GM21717 (cell line): Measurements from ENCODE around the gene RPP25L.
"Not testable (repeated sequence)": the region's sequence is repeated elsewhere in the genome, so short reads cannot be mapped to it uniquely, and the experiment has no call there.

Experiments
- ATAC-seq: cut with Tn5 transposase; IDR thresholded peaks from one replicate; pipeline ENCODE4 v1.9.1; 2021; ENCODE audit warnings: mild to moderate bottlenecking, moderate library complexity; ENCODE audit not compliant: unreplicated experiment

Gene RPP25L, protein sequence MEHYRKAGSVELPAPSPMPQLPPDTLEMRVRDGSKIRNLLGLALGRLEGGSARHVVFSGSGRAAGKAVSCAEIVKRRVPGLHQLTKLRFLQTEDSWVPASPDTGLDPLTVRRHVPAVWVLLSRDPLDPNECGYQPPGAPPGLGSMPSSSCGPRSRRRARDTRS

DNA sequence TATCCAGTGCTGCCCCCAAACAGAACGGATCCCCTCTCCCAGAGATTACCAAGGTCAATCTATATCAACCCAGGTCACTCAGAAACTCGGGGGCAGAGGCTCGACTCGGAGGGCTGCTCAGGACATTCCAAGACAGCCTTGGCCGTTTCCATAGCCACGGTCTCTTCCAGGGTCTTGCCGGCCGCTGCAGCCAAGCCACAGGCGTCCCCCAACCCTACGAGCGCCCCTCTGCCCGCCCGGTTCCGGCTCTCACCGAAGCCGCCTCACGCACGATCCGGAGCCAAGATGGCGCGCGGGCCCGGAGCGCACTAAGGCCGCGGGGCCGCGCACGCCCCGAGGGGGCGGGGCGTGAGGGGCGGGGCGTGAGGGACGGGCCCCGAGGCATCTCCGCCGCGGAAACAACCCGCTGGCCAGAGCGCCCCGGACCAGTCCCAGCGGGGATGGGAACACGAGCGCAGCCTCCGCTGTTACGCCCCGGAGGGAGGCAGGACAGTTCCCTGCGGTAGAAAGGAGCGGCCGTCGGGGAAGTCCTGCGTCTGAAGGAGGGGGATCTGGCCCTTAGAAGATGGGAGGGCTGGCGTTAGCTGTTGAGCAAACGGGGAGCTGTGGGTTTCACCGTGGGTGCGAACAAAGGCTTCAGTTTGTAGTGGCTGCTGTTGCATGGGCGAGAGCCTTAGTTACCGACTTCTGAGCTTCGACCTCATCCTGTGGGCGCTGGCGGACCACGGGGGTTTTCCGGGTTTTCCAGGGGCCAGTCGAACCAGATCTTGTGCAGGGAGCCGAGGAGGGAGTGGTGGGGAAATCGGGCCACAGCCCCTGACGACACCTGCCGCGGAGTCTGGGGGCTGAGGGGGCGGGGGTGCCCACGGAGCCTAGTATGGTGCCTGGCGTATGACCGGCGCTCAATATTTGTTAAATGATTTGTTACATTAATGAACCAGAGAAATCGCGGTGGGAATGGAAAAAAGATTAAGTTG lies at the start of gene RPP25L:
RPP25L (minus strand) TSS at position 287 of the 977 bp plus-strand sequence. CDS start 801 bp downstream, outside the sequence.
- ATAC-seq, result peak; percentile 82

DNA sequence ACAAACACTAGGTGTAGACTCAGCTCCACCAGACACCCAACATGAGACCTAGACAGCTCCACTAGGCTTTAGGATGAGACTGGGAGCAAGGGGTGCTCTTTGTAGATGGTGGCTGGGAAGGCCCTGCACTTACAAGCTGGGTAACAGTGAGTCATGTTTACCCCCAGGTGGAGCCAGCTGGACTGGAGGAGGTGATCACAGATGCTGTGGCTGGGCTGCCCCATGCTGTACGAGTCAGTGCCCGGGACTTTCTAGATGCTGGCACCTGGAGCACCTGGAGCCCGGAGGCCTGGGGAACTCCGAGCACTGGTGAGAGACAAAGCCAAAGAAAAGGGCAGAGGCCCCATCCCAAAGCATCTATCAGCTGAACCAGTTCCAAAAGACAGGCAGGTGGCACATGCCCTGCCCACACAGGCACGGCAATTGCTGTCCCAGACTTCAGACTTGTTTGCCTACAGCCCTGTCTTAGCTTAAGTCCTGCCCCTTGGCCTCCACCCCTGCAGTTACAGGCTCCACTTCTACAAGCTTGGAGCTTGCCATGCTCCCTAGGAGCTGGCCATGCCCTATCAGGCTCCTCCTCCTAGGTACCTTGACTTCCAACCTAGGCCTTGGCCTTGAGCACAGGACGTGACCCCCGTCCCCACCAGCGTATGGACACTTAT lies 47.8 kb upstream of the RPP25L start:
- no peak for ATAC-seq

DNA sequence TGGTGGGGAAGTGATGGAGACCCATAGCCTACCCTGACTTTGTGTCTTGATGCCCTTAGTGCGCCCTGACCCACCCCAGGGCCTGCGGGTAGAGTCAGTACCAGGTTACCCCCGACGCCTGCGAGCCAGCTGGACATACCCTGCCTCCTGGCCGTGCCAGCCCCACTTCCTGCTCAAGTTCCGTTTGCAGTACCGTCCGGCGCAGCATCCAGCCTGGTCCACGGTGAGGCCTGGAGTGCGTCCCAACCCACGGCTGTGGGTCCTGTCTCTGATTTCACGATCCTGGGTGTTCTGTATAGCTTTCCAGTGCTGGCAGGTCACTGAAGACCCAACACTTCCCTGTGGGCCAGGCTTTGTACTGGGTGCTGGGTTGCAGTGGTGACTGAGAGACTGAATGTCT lies 46.6 kb upstream of the RPP25L start:
- ATAC-seq, result no peak

DNA sequence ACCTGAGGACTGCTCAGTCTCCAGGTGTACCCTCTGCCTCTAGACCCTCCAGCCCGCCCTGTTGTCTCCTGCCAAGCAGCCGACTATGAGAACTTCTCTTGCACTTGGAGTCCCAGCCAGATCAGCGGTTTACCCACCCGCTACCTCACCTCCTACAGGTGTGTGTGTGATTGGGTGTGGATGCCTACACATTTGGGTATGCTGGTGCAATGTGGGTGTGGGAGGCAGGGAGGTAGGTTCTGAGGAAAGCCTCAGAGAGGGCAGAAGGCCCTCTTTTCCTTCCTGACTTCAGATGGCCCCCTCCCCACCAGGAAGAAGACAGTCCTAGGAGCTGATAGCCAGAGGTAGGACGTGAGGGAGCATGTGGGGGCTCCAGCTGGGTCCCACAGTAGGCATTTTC lies 45.1 kb upstream of the RPP25L start:
- ATAC-seq, result no peak

DNA sequence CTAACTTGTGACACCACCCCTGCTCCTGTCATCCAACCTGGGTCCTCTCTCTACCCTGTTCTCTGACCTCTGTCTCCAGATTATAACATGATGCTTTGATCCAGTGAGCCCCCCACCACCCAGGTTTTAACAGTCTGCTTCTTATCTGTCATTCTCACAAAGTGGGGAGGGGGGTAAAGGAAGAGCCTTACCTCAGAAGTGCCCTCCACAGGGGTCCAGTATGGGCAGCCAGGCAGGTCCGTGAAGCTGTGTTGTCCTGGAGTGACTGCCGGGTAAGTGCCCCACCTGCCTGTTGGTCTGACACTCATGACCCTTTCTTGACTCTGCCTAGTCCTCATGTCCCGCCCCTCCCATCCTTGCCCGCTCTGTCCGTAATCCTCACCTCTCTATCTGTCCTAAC lies 43.5 kb upstream of the RPP25L start:
- no peak for ATAC-seq

DNA sequence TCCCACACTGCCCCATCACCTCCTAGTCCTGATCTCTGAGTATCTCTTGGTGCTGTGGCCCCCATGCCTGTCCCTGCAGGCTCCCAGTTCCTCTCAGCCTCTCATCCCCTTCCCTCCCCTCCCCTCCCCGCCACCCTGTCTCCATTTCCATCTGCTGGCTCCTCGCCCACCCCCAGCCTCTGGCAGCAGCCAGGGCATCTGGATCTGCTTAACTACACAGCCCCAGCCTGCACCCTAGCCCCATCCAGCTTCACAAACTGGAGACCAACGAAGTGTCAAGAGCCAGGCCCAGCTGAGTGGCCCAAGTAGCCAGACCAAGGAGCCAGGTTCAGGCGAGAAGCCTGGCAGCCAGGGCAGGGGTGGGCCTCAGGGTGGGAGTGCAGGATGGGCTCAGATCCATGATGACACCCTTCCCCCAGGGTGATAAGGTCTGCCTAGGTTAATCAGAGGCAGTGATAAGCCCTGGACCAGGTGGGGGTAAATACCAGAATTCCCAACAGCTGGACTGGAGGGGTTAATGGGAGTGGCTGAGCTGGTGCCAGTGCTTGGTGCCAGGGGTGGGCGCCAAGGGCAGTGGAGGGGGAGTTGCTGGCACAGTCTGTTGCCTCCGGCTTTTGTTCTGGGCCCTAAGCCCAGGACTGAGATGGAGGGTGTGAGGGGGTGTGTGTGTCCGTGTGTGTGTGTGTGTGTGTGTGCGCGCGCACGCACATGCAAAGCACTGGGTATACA lies 42.6 kb upstream of the RPP25L start:
- no peak for ATAC-seq

DNA sequence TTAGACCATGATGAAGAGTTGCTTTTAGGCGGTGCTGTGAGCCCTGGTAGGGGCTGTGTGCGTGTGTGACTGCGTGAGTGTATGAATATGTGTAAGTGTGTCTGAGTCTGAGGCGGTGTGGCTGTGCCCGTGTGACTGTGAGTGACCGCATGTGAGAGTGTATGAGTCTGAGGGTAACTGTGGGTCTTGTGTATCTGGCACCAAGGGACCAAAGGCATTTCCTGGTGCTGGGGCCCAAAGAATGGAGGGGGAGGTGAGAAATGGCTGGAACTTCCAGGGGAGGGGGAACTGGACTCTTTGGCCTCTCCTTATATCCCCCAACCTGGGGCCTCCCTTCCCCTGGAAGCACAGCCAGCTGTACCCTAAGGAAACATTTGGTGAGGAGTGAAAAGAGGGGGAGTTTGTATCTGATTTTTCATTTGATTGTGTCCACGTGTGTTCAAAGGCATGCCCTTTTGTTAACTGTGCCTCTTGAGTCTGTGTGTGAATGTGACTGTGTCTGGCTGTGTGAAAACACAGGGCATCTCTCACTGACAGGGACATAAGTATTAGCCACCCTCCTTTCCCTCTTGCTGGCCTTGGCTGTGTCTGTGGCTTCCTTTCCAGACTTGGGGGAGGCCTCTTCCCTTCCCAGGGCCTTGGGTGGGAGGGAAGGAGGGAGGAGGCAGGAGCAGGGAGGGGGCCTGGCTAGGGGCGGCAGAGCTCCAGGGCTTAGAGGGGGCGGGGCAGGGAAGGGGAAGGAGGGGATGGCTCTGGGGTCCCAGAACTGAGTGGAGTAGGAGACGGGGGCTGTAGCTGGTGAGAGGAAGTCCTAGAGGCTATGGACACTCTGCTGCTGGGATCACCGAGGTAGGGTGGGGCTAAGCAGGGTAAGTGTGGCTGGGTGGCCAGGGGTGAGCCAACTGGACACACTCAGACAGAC lies 41.5 kb upstream of the RPP25L start:
- no peak for ATAC-seq

DNA sequence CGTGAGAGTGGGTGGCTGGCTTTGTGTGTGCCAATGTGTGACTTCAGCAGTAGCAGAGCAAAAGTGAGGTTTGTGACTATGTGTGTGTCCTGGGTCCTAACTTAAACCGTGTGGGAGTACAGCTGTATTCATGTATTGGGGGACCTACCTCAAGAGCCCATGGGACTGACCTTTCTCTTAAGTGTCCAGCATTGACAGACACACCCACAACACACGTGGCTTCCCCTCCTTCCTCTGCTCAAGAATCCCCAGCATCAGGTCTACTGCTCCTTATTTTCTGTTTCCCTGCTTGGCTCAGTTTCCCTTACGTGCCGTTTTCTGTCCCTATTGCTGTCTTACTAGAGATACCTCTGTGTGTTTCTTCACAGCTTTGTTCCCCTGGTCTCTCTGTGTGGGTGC lies 40.7 kb upstream of the RPP25L start:
- no peak for ATAC-seq

DNA sequence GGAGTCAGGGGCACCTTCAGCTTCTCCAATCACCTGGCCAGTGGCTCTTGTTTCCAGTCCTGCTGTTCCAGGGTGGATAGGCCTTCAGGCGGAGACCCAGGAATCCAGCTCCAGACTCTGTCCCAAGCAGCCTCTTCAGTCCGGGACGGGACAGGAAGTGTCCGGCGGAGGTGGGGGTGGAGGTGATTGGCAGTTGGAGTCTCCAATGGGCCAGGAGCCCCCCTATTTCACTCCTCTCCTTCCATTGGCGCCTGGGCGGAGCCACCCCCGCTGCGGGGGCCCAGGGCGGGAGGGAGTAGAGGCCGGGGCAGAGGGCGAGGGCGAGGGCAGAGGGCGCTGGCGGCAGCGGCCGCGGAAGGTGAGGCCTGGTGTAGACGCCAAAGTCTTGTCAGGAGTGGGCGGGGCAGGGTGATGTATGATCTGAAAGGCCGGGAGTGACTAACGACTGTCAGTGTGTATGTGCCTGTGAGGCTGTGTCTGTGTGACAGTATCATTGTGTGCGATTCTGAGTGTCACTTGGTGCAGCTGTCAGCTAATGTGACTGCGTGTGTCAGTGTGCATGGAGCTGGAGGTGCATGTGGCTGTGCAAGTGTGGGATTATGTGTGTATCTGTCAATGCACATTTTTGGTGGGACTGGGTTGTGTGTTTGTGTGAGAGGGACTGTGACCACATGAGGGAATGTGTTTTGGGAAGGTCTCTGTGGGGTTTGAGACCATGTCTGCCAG lies 40.1 kb upstream of the RPP25L start, which contains the start of gene IL11RA:
IL11RA (plus strand) TSS at position 310 of the 726 bp plus-strand sequence. CDS start 3,033 bp downstream, outside the sequence.
- ATAC-seq, result no peak

DNA sequence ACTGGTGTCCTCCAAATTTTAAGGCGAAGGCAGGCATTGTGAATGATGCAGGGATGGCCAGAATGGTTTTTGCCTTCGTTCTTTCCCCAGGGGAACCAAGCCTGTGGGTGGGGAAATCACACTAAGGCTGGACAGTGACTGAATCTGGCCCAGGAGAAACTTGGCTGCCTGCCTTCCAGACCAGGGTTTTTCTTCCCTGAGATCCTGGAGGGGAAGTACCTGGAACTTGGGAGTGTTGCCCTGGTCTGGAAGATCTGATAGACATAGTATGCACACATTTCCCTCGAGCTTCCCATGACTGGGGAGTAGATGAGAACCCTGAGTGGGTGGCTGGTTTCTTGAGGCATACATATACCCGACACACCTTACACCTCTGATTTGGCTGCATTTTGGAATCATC lies 39.4 kb upstream of the RPP25L start:
- ATAC-seq, result no peak

DNA sequence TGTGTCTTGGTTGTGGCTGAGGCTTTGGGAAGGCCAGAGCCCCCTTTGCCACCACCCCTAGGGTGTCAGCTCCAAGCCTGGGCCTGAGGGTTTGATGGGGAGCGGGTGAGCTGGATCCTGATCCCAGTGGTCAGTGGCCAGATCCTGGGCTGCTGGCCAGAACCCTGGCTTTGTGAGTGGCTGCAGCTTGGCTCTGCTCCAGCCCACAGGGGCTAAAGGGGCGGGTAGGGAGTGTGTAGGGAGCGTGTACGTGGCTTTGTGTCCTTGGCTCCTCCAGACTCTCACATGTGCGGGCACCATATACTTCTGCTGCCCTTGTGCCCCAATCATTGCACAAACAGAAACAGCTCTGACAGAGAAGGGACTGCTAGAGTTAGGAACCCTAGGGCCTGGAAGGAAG lies 38.9 kb upstream of the RPP25L start:
- ATAC-seq, result no peak

DNA sequence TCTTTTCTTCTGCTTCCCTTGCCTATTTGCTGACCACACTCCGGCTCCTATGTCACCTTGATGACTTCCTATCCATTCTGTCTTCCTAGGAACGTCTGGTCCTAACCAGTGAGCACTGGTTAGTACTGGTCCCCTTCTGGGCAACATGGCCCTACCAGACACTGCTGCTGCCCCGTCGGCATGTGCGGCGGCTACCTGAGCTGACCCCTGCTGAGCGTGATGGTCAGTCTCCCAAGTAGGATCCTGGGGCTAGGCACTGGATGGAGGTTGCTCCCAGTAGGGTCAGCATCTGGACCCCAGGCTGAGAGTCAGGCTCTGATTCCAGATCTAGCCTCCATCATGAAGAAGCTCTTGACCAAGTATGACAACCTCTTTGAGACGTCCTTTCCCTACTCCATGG lies 36.8 kb upstream of the RPP25L start:
- no peak for ATAC-seq

DNA sequence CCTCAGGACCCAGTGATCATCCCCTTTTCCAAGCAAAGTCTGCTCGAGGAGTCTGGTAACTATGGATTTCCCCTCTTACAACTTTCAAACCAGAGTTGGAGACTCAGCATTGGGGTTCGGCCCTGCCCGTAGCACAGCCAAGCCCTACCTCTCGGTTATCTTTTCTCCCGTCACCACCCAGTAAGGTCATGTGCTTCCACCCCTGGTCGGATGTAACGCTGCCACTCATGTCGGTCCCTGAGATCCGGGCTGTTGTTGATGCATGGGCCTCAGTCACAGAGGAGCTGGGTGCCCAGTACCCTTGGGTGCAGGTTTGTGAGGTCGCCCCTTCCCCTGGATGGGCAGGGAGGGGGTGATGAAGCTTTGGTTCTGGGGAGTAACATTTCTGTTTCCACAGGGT lies 35.8 kb upstream of the RPP25L start:
- no peak for ATAC-seq

DNA sequence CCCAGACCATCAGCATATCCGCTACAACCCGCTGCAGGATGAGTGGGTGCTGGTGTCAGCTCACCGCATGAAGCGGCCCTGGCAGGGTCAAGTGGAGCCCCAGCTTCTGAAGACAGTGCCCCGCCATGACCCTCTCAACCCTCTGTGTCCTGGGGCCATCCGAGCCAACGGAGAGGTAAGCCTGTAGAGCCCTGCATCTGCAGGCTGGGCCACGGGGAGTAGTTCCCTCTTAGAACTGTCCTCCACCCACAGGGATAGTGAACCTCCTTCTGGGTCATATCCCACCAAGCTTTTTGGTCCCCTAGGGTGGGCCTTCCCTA lies 35.1 kb upstream of the RPP25L start:
- no peak for ATAC-seq

DNA sequence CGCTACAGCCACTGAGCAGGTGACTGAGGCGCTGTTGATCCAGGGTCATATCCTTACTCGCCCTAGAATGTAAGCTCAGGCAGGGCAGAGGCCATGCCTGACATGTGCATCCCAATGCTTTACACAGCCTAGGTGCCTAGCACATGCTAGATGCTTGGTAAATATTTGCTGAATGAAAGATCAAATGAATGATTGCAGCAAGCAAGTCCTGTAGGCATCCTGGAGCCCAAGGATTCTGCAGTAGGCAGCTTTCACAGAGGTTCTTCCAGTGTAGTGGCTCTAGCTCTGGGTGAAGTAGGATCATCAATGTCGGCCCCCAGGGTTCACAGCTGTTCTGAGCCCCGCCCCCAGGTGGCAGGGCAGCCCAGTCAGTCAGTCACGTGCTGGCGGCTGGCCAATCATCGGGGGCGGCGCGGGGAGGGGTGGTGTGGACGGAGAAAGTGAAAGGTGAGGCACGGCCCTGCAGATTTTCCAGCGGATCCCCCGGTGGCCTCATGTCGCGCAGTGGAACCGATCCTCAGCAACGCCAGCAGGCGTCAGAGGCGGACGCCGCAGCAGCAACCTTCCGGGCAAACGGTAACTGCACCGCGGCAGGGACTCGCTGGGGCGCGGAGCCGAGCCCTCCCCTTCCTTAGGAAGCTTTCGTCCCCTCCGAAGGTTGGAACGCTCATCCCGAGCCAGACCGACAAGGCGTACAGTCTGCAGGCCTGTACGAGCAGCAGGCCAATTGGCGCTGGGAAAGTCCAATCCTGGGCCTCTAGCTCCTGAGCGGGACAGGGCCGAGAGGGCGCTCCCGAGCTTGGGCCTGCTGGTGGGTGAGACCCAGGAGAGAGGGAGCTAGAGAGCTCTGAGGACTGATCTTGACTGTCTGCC lies 34.5 kb upstream of the RPP25L start, which contains the start of gene GALT:
GALT (plus strand) TSS at position 465 of the 873 bp plus-strand sequence; CDS start at position 495, 30 bp downstream.
- ATAC-seq, result peak; percentile 93

DNA sequence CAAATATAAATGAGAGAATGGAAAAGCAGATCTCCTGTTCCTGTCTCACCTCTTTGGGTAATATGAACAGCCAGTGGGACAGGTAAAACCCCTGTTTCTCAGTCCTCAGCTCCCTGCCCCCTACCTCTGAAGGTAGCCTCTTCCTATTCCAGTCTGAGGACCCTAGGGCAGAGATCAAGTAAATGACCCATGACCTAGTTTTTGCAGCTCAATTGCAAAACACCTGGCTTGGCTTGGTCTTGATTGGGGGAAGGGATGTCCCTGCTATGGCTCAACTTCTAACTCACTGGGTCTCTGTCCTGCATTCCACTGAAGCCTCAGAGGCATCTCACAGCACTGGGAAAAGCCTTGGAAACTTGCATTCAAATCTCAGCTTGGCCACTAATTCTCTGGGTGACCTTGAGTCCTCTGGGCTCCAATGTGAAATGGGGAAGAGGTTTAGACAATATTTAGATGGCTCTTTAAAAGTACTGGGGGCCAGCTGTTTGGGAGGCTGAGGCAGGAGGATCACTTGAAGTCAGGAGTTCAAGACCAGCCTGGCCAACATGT lies 32.9 kb upstream of the RPP25L start:
- ATAC-seq, result no peak

DNA sequence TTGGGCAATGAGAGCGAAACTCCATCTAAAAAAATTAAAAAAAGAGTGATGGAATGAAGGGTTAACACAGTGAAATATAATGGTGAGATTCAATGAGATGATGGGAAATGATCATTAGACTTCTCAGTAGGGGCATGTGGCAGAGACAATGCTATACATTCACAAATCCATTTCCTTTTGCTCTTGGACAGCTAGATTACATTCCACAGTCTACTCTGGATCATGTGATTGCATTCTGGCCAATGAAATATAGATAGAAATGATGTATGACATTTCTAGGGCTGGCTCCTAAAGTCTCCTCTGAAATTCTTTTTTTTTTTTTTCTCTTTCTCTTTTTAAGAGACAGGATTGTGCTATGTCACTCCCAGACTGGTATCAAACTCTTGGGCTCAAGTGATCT lies 30.8 kb upstream of the RPP25L start:
- ATAC-seq, result no peak

DNA sequence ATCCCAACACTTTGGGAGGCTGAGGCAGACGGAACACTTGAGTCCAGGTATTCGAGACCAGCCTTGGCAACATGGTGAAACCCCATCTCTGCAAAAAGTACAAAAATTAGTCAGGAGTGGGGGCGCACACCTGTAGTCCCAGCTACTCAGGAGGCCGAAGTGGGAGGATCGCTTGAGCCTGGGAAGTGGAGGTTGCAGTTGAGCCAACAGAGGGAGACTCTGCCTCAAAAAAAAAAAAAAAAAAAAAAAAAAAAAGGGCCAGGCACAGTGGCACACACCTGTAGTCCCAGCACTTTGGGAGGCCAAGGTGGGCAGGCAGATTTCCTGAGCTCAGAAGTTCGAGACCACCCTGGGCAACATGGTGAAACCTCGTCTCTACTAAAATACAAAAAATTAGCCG lies 27.4 kb upstream of the RPP25L start:
- not testable (repeated sequence) for ATAC-seq
